Measurements from ENCODE around the gene STT3A. TPM values are rescaled to one million over a fixed set of nuclear protein-coding genes. Genes with fewer than 3 reads are reported as not detected.

STT3A gene
- 92.0 to 110 TPM (median 94.1 TPM) in 5 replicates for total RNA-seq (2022; extraction: Qiagen RNA extraction; ENCODE audit: low read depth)

DNA sequence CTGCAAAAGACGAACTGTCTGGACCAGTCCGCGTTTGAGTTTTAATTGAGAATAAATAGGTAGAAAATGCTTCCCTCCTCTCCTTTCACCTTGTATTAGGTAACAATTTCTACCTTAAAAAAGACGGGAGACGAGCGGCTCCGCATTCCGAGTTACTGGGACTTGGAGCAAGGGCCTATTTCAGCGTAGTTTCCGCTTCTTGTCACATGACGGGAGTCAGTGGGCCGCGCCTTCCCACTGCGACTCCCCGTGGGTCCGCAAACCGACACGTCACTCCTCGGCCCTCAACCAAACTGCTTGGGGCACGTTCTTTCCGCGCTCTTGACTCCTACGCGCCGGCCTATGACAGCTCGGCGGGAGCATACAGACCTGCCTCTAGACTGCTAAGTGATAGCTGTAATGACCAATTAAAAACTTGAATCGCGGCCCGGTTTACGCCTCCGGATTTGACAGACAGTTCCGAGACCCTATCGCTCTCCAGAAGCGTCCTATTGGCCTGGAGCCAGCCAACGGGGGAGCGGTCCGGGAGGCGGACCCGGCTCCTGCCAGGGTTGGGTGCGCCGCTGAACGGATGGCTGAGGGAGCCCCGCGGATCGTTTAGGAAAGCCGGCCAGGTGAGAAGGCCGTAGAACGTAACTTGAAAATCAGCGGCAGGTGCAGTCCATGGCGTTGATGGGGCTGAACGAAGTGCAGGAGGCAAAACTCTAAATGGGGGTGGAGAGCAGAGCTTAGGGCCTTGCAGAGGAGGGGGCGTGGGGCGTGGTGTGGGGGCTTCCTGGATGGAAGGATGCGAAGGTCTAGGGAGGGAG is at the start of gene STT3A:
TSS of gene STT3A (plus strand) at position 548 of the 809 bp plus-strand sequence. CDS start 3,064 bp downstream, outside the sequence.

DNA sequence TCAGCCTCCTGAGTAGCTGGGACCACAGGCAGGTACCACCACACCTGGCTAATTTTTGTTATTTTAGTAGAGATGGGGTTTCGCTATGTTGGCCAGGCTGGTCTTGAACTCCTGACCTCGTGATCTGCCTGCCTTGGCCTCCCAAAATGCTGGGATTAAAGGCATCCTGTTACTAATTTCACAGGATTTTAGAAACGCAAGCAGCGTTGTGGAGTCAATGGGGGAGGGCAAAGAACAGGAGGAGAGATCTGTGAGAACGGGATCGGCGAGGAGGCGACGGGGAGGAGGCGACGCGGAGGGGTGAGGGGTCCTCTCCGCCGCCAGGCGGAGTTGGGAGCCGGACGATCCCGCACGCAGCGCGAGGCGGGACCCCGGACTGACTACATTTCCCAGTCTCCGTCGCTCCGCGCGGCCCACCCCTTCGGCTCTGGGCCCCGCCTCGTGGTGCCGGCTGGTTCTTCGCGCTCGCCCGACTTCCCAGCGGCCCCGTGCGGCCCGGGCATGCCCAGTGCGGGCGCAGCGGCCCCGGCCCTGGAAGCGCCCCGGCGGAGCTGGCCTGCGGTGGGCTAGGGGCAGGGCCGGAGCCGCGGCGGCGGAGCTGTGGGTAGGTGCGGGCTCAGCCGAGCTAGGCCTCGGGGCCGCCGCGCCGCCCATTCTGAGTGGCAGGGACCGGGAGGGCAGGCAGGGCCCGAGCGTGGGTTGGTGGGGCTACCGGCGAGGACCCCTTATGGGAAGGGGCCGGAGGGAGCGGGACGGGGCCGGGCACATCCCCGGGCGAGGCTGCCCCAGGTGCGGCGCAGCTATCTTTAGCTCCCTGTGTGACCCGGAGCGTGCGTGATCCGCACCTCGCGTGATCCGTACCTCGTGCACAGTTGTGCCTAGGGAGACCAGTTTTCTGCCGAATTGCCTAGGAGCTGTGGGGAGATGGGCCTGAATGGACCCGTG is 23.4 kb upstream of the STT3A start, which contains the start of gene EI24:
TSS of gene EI24 (plus strand) at position 508 of the 945 bp plus-strand sequence. CDS start 3,051 bp downstream, outside the sequence.

DNA sequence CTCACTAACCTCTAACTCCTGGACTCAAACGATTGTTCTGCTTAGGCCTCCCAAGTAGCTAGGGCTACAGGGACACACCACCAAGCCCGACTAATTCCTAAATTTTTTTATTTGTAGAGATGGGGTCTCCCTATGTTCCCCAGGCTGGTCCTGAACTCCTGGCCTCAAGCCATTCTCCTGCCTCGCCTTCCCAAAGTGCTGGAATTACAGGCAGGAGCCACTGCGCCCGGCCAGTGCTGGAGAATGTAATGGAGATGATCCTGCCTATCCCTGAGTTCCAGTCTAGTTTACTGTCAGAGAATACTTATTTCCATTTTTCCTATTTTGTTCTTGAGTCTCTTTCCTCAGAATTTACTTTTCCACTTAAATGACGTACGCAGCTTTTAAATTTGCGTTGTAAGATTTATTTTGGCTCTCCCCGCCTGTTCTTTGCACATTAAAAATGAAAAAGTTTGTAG is 32.1 kb downstream of the STT3A start, which contains the start of gene CHEK1:
TSS of gene CHEK1 (plus strand) at position 408 of the 458 bp plus-strand sequence. CDS start 1,606 bp downstream, outside the sequence.

Other genes with a start within 250 kb of the STT3A start
- gene FEZ1, start 96.6 kb upstream of the STT3A start, total RNA-seq (2022; extraction: Qiagen RNA extraction; ENCODE audit: low read depth): 0.36 to 1.2 TPM (median 0.55 TPM) in 5 replicates
- gene EI24, start 23.4 kb upstream of the STT3A start, total RNA-seq (2022; extraction: Qiagen RNA extraction; ENCODE audit: low read depth): 91.4 to 118 TPM (median 105 TPM) in 5 replicates
- gene CHEK1, start 32.3 kb downstream of the STT3A start, total RNA-seq (2022; extraction: Qiagen RNA extraction; ENCODE audit: low read depth): 21.9 to 34.8 TPM (median 31.6 TPM) in 5 replicates
- not detected in 5 replicates for gene ACRV1, start 88.0 kb downstream of the STT3A start, total RNA-seq (2022; extraction: Qiagen RNA extraction; ENCODE audit: low read depth)
- gene PATE1, start 153.4 kb downstream of the STT3A start, total RNA-seq (2022; extraction: Qiagen RNA extraction; ENCODE audit: low read depth): not detected in 5 replicates
- gene PATE2, start 186.0 kb downstream of the STT3A start, total RNA-seq (2022; extraction: Qiagen RNA extraction; ENCODE audit: low read depth): not detected in 5 replicates
- not detected in 5 replicates for gene PATE3, start 195.3 kb downstream of the STT3A start, total RNA-seq (2022; extraction: Qiagen RNA extraction; ENCODE audit: low read depth)
- gene PATE4, start 240.5 kb downstream of the STT3A start, total RNA-seq (2022; extraction: Qiagen RNA extraction; ENCODE audit: low read depth): not detected in 5 replicates

Data from A549 treated with RU486 at 1 μM for 4 hours (cell line).